PC-3 (cell line): ENCODE measurements around the gene SLC16A3.

ENCODE experiments used
- EZH2 ChIP-seq: fragments of 300-600 bp; sonication (generic); IDR thresholded peaks from one replicate; pipeline ENCODE4 v1.6.1; 2017; ENCODE audit warnings: antibody characterized with exemption, mild to moderate bottlenecking, low read length; ENCODE audit not compliant: unreplicated experiment
- EZH2phosphoT487 ChIP-seq: fragments of 300-600 bp; sonication (generic); IDR thresholded peaks from 2 replicates; pipeline ENCODE4 v1.6.1; 2018; ENCODE audit warnings: mild to moderate bottlenecking, antibody characterized with exemption, low read length, borderline replicate concordance
- TF ChIP-seq, protein P1 (sequence below): fragments of 300-600 bp; sonication (generic); conservative IDR thresholded peaks from 2 replicates; pipeline ENCODE4 v1.5.1; 2017; ENCODE audit warnings: antibody characterized with exemption, low read depth, mild to moderate bottlenecking, low read length

DNA sequence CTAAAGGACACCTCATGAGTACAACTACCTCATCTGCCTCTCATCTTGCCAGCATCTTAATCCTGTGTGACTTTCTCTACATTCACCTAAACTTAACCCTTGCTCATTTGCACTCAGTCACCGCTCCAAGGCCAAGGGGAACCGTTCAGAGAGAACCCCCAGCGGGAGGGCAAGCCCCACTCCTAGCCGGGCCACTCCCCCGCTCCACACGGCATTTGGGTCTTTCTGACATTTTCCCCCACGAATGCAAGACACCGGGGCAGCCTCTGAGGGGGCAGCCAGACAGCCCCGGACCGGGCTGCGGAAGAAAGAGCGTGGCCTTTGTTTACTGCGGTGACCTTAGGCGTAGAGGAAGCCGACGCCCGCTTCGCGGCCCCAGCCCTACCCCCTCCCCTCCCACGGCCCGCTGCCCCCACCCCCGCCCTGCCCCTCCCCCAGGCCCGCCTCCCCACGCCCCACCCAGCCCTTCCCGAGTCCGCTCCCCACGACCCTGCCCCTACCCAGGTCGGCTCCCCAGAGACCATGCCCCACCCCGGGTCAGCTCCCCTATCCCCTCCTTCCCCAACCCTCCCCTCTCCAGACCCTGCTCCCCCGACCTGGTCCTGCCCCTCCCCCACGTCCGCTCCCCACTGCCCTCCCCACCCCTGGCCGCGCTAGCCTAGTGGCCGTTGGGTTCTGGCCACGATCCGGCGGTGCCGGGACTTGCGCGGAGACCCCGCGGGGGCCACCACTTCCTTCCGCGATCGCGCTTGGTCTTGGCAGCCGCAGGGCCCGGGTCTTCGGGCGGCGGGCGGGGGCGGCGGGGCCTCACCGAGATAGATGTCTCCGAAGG, 43.9 kb downstream of the SLC16A3 start:
- TF ChIP-seq, protein P1, sequence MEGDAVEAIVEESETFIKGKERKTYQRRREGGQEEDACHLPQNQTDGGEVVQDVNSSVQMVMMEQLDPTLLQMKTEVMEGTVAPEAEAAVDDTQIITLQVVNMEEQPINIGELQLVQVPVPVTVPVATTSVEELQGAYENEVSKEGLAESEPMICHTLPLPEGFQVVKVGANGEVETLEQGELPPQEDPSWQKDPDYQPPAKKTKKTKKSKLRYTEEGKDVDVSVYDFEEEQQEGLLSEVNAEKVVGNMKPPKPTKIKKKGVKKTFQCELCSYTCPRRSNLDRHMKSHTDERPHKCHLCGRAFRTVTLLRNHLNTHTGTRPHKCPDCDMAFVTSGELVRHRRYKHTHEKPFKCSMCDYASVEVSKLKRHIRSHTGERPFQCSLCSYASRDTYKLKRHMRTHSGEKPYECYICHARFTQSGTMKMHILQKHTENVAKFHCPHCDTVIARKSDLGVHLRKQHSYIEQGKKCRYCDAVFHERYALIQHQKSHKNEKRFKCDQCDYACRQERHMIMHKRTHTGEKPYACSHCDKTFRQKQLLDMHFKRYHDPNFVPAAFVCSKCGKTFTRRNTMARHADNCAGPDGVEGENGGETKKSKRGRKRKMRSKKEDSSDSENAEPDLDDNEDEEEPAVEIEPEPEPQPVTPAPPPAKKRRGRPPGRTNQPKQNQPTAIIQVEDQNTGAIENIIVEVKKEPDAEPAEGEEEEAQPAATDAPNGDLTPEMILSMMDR, result no peak
- TF ChIP-seq EZH2 (no peak), EZH2phosphoT487 (no peak)
